GM12872 (cell line): Measurements from ENCODE around the gene ZNF516.

Source experiments
- TF ChIP-seq, protein P1 (sequence below): IDR thresholded peaks from 3 replicates; pipeline ENCODE4 v1.5.1; 2011; ENCODE audit warnings: low read depth, mild to moderate bottlenecking, low read length, moderate library complexity; ENCODE audit not compliant: insufficient read depth

The ZNF516 gene

DNA sequence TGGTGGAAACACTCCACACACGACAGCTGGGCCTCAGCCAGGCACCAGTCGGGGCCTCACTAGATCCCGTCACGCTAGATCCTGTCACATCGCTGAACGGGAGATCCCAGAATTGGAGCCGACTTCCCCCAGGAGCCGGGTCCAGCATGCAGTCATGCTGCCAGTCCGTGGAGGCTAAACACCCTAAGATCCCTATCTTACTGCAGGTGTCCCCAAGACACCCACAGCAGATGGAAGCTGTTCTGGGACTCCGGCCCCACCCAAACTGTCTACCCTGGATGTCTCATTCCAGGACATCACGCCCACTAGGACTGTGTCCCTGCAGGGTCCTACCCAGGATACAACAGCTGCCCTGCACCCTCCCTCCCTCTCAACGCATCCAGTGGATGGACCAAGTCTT, 23.4 kb downstream of the ZNF516 start:
- TF ChIP-seq, protein P1, sequence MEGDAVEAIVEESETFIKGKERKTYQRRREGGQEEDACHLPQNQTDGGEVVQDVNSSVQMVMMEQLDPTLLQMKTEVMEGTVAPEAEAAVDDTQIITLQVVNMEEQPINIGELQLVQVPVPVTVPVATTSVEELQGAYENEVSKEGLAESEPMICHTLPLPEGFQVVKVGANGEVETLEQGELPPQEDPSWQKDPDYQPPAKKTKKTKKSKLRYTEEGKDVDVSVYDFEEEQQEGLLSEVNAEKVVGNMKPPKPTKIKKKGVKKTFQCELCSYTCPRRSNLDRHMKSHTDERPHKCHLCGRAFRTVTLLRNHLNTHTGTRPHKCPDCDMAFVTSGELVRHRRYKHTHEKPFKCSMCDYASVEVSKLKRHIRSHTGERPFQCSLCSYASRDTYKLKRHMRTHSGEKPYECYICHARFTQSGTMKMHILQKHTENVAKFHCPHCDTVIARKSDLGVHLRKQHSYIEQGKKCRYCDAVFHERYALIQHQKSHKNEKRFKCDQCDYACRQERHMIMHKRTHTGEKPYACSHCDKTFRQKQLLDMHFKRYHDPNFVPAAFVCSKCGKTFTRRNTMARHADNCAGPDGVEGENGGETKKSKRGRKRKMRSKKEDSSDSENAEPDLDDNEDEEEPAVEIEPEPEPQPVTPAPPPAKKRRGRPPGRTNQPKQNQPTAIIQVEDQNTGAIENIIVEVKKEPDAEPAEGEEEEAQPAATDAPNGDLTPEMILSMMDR: no peak

DNA sequence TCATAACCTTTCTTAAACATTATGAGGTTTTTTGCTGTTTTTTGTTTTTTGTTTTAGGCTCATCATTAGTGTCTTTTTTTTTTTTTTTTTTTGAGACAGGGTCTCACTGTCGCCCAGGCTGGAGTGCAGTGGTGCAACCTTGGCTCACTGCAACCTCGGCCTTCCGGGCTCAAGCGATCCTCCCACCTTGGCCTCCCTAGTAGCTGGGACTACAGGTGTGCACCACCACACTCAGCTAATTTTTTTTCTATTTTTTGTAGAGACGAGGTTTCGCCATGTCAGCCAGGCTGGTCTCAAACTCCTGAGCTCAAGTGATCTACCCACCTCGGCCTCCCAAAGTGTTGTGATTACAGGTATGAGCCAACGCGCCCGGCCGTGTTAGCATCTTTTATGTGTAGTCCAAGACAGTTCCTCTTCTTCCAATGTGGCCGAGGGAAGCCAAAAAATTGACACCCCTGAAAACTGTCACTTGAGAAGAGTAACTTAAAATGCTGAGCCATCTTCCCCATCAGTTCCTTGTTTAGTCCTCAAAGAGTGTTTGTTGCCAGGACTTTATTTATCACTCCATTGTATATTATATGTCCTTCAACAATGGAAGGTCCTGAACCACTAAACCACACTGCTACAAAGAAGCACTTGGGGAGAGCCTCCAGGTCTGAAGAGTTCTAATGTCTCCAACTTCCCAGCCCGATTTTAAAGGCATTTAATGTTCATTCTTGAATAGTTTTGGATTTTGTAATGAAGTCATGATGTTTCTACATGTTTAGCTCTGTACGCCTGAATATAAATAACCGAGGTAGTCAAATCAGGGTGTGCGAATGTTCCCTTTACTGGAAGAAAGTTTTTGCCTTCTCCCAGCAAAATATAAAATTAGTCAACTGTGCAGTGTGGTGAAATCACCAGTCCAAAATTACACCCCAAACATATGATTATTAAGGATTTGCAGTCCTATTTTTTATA, 26.4 kb downstream of the ZNF516 start:
- TF ChIP-seq, protein P1: no peak

DNA sequence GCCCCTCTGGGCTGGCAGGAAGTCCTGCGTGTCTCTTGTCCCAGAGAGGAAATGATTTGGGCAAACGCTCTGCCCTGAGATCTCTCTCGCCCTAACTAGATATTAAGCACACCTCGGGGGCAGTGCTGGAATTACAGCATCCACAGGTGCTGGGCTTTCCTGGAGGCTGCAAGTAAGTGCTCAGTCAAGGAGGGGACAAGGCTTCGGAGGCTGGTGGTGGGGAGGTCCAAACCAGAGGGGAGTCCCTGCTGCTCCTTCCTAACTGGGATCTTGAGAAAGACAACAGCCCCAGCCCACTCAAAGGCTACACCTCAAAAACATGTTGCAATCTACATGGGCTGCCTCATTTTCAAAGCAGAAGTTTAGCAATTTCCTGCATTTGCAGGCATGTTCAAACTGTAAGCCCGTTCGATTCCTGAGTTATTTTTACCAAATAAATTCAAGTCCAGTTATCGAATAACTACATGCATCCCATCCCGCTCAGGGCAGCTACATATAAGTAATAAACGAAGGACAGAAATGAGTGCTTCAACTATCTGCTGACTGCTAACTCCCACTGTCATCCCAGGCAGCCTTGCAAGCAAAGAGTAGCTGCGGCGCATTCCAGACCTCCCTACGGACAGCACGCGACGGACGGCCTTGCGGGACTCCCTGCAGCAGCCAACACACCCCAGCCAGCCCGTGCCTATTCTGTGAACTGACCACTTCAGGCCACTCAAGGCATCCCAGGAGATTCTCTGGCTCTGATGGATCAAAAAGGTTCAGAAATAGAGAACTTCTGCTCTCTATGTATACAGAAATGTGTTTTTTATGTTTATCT, 27.5 kb downstream of the ZNF516 start:
- TF ChIP-seq, protein P1: no peak

DNA sequence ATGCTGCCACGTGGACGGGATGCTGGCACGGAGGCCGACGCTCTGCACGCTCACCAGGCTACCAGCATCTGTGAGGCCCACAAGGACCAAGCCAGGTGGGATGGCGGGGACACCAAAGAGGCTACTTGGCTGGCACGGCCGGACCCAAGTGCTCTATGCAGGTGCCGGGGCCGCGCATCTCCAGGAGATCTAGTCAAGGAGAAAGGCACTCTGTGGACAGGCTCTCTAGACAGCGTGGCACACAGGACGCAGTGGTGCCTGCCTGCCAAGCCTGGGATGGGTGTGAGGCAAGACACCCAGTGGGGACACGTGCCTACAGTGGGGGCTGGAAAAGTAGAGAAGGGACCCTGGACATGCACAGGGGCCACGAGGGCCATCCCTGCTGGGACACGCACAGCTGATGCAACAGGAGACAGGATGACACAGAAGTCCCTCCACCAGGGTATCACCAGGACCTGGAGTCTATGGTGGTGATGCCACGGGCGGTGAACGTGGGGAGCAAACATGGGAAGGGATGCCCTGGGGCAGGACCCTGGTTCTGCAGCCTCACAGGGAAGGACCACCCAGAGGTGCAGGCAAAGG, 28.5 kb downstream of the ZNF516 start:
- TF ChIP-seq, protein P1: no peak

DNA sequence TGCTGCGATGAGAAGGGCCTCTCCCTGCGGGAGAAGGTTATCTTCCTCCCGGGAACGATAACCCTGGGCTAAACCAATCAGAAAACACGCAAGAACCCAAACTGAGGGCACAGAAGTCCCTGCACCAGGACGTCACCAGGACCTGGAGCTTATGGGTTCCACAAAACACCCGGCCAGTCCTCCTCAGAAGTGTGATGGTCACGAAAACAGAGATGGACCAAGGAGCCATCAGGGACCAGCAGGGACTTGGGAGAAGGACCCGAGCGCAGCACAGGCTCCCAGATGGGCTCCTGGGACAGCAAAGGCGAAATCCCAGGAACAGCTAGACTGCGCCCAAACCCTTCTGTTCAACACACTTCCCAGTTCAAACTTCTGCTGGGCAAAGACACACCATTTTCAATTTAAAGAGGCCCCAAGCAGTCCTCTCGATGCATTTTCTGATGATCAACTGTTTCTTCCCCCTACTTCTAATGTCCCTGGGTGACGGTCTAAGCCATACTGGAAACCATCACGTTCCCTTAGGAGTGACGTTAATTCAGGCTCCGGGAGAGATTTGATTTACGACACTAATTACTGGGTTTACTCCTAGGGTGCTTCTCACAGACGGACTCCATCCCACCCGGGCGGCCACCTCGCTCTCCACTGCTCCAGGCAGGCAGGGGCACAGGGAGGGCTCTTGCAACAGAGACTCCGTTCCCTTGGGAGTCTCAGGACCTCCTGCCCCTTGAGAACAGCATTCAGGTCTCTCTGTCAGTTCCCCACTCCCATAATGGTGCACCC, 29.2 kb downstream of the ZNF516 start:
- TF ChIP-seq, protein P1: no peak

DNA sequence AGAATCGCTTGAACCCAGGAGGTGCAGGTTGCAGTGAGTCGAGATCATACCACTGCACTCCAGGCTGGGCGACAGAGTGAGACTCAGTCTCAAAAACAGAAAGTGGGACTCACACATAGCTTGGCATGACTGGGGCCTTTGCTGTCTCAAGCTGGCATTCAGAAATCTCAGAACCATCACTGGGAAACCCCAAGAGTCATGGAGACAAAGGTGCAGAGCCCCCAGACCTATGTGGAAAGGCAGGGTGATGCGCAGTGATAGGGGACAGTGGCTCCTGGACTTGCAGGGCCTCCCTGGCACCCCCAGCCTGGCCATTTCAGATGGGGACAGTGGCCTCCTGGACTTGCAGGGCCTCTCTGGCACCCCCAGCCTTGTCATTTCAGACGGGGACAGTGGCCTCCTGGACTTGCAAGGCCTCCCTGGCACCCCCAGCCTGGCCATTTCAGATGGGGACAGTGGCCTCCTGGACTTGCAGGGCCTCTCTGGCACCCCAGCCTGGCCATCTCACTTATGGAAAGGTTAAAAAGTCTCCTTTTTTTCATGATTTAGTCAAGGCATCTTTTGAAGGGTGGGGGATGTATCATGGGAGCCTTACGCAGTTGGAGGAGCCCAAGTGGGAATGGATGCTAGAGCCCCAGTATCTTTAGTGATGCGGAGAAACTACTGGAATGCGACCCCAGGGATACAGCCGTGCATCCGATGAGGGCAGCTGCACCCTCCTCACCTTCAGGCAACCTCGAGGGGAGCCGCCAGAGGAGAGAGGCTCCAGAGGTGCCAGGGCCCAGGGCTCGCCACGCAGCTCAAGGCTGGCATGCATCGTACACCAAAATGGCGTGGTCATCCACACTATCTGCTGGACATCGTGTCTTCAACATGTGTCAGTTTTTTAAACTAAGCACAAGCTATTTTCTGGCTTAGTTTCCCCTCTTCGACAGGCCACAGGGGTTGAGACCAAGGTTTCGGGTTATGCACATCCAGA, 30.5 kb downstream of the ZNF516 start:
- TF ChIP-seq, protein P1: no peak
